Measurements from ENCODE around the gene COX6A2. TPM values are rescaled to one million over a fixed set of nuclear protein-coding genes. Genes with fewer than 3 reads are reported as not detected.

Gene COX6A2
- total RNA-seq, 1 donor from 2014 or later, result not detected

DNA sequence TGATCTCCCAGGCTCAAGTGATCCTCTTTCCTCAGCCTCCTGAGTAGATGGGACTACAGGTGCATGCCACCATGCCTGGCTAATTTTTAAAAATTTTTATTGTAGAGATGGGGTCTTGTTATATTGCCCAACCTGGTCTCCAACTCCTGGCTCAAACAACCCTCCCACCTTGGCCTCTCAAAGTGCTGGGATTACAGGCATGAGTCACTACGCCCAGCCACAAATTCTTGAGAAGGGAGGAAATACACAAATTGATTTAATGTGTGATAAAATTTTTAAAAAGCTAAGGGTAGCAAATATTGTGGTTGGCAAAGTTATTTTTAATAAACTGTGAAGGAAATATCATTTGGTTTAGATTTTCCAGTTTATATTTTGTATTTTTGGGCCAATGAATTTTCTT lies 25.5 kb downstream of the COX6A2 start:
- no peak overlapping the region for H3K4me3 Mint-ChIP-seq (ENCODE audit: unreplicated experiment)
- no peaks in the 10 kb centered on the region for H3K4me1 Mint-ChIP-seq (ENCODE audit: low read depth, unreplicated experiment)
- Histone ChIP-seq H3K4me1 (ENCODE audit: insufficient read depth, low read length) (no peaks in the 10 kb centered on the region), H4K20me1 (ENCODE audit: insufficient read depth, low read length) (no peaks in the 10 kb centered on the region), H3K9ac (ENCODE audit: low read length) (no peak overlapping the region), H3K27me3 (ENCODE audit: insufficient read depth, low read length) (no peaks in the 10 kb centered on the region), H3K79me2 (ENCODE audit: insufficient read depth, low read length) (no peaks in the 10 kb centered on the region), H3K27ac (ENCODE audit: low read depth, low read length) (no peak overlapping the region), H3K9me3 (ENCODE audit: insufficient read depth, low read depth, low read length) (peaks cover 2% of the 10 kb centered on the region), H2AFZ (ENCODE audit: low read depth, low read length) (no peak overlapping the region), H3K36me3 (ENCODE audit: insufficient read depth, low read length) (no peaks in the 10 kb centered on the region), H3K4me2 (ENCODE audit: low read length) (no peak overlapping the region), H3K4me3 (ENCODE audit: insufficient read depth, low read depth, low read length) (no peak overlapping the region)
- no peak for TF ChIP-seq EZH2 (IDR thresholded peaks at IDR 0.05; ENCODE audit: insufficient read depth, low read length)
- no peak for TF ChIP-seq CTCF (IDR thresholded peaks at IDR 0.05; ENCODE audit: insufficient read depth, low read depth, low read length)
- H3K9me3 Mint-ChIP-seq (ENCODE audit: unreplicated experiment), result peaks cover 10% of the 10 kb centered on the region
- H3K36me3 Mint-ChIP-seq (ENCODE audit: low read depth, unreplicated experiment), result peaks cover 2% of the 10 kb centered on the region
- DNase-seq (ENCODE audit: low read depth), result no peak
- H3K27me3 Mint-ChIP-seq (ENCODE audit: low read depth, unreplicated experiment), result peaks cover 15% of the 10 kb centered on the region
- no peak for FAIRE-seq
- no peak overlapping the region for H3K27ac Mint-ChIP-seq (ENCODE audit: unreplicated experiment)

- Histone ChIP-seq H3K4me1 (ENCODE audit: insufficient read depth, low read length) (no peaks in the 10 kb centered on the region), H3K4me3 (ENCODE audit: insufficient read depth, low read depth, low read length) (no peak overlapping the region), H3K36me3 (ENCODE audit: insufficient read depth, low read length) (no peaks in the 10 kb centered on the region), H3K4me2 (ENCODE audit: low read length) (no peak overlapping the region), H2AFZ (ENCODE audit: low read depth, low read length) (no peak overlapping the region), H3K27ac (ENCODE audit: low read depth, low read length) (no peak overlapping the region), H3K79me2 (ENCODE audit: insufficient read depth, low read length) (no peaks in the 10 kb centered on the region), H4K20me1 (ENCODE audit: insufficient read depth, low read length) (no peaks in the 10 kb centered on the region), H3K9me3 (ENCODE audit: insufficient read depth, low read depth, low read length) (peaks cover 2% of the 10 kb centered on the region), H3K9ac (ENCODE audit: low read length) (no peak overlapping the region), H3K27me3 (ENCODE audit: insufficient read depth, low read length) (no peaks in the 10 kb centered on the region)
- Mint-ChIP-seq H3K4me1 (ENCODE audit: low read depth, unreplicated experiment) (no peaks in the 10 kb centered on the region), H3K27ac (ENCODE audit: unreplicated experiment) (no peak overlapping the region), H3K27me3 (ENCODE audit: low read depth, unreplicated experiment) (peaks cover 3% of the 10 kb centered on the region), H3K9me3 (ENCODE audit: unreplicated experiment) (peaks cover 10% of the 10 kb centered on the region), H3K36me3 (ENCODE audit: low read depth, unreplicated experiment) (peaks cover 2% of the 10 kb centered on the region), H3K4me3 (ENCODE audit: unreplicated experiment) (no peak overlapping the region)
- TF ChIP-seq CTCF (IDR thresholded peaks at IDR 0.05; ENCODE audit: insufficient read depth, low read depth, low read length) (no peak), EZH2 (IDR thresholded peaks at IDR 0.05; ENCODE audit: insufficient read depth, low read length) (no peak)
- DNase-seq (ENCODE audit: low read depth), result no peak
- FAIRE-seq, result no peak
Measured at GRCh38 chr16:31401436-31401835, 26.7 kb downstream of the COX6A2 start.

GRCh38 chr16:31400191-31400590 lies 28.0 kb downstream of the COX6A2 start:
- Histone ChIP-seq H3K9ac (ENCODE audit: low read length) (no peak overlapping the region), H3K79me2 (ENCODE audit: insufficient read depth, low read length) (no peaks in the 10 kb centered on the region), H3K4me2 (ENCODE audit: low read length) (no peak overlapping the region), H3K36me3 (ENCODE audit: insufficient read depth, low read length) (no peaks in the 10 kb centered on the region), H3K27ac (ENCODE audit: low read depth, low read length) (no peak overlapping the region), H3K27me3 (ENCODE audit: insufficient read depth, low read length) (no peaks in the 10 kb centered on the region), H3K9me3 (ENCODE audit: insufficient read depth, low read depth, low read length) (peaks cover 2% of the 10 kb centered on the region), H2AFZ (ENCODE audit: low read depth, low read length) (no peak overlapping the region), H4K20me1 (ENCODE audit: insufficient read depth, low read length) (no peaks in the 10 kb centered on the region), H3K4me3 (ENCODE audit: insufficient read depth, low read depth, low read length) (no peak overlapping the region), H3K4me1 (ENCODE audit: insufficient read depth, low read length) (no peaks in the 10 kb centered on the region)
- Mint-ChIP-seq H3K27me3 (ENCODE audit: low read depth, unreplicated experiment) (peaks cover 3% of the 10 kb centered on the region), H3K36me3 (ENCODE audit: low read depth, unreplicated experiment) (peaks cover 2% of the 10 kb centered on the region), H3K9me3 (ENCODE audit: unreplicated experiment) (peaks cover 10% of the 10 kb centered on the region), H3K4me1 (ENCODE audit: low read depth, unreplicated experiment) (no peaks in the 10 kb centered on the region), H3K4me3 (ENCODE audit: unreplicated experiment) (no peak overlapping the region), H3K27ac (ENCODE audit: unreplicated experiment) (no peak overlapping the region)
- TF ChIP-seq CTCF (IDR thresholded peaks at IDR 0.05; ENCODE audit: insufficient read depth, low read depth, low read length) (no peak), EZH2 (IDR thresholded peaks at IDR 0.05; ENCODE audit: insufficient read depth, low read length) (no peak)
- FAIRE-seq, result no peak
- DNase-seq (ENCODE audit: low read depth), result no peak
